Astrocyte (in vitro differentiated cells and primary cell): Measurements from ENCODE around the gene GMDS.

Experiments
- EZH2 ChIP-seq: IDR thresholded peaks from 2 replicates; pipeline ENCODE4 v1.6.1; 2012; ENCODE audit warnings: mild to moderate bottlenecking, low read length, inconsistent platforms; ENCODE audit not compliant: insufficient read depth
- TF ChIP-seq, protein P1 (sequence below): IDR thresholded peaks from 2 replicates; pipeline ENCODE4 v1.5.1; 2011; ENCODE audit warnings: low read depth, mild to moderate bottlenecking, inconsistent platforms, low read length, moderate library complexity; ENCODE audit not compliant: insufficient read depth

DNA sequence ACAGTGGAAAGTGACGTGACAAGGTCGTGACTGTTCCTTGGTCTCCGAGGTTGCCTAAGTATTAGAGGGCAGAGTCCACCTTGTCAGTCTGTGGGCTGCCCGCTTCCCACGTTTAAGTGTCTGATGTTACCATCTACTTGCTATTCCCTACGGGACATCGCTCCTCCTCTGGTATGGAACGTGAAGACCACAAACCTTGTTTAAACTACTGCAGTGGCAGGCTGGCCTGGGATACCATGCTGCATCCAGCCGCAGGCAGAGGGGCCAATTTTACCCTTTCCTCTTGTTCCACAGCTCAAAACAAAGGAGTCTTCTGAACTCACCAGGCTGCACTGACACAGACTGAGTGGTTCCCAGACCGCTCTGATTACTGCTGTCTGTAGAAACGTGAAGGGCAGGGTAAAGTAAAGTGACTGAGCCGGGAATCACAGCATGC is 359.8 kb downstream of the GMDS start:
- TF ChIP-seq, protein P1, sequence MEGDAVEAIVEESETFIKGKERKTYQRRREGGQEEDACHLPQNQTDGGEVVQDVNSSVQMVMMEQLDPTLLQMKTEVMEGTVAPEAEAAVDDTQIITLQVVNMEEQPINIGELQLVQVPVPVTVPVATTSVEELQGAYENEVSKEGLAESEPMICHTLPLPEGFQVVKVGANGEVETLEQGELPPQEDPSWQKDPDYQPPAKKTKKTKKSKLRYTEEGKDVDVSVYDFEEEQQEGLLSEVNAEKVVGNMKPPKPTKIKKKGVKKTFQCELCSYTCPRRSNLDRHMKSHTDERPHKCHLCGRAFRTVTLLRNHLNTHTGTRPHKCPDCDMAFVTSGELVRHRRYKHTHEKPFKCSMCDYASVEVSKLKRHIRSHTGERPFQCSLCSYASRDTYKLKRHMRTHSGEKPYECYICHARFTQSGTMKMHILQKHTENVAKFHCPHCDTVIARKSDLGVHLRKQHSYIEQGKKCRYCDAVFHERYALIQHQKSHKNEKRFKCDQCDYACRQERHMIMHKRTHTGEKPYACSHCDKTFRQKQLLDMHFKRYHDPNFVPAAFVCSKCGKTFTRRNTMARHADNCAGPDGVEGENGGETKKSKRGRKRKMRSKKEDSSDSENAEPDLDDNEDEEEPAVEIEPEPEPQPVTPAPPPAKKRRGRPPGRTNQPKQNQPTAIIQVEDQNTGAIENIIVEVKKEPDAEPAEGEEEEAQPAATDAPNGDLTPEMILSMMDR: no peak
- no peak for TF ChIP-seq EZH2
